RWPE2 (cell line): Measurements from ENCODE around the gene IL17REL.

ENCODE experiments used
- ATAC-seq: fragments of 200-7000 bp; cut with Tn5 transposase; 3 replicates; pipeline ENCODE4 v1.9.1; 2021; ENCODE audit warnings: low read depth
- DNase-seq: peaks from one replicate; pipeline ENCODE4 v3.0.0-alpha.2; 2020; ENCODE audit warnings: low spot score
- H3K27ac ChIP-seq: fragments of 450-650 bp; 2 replicates; pipeline ENCODE4 v1.5.1; 2017; ENCODE audit warnings: mild to moderate bottlenecking; ENCODE audit not compliant: poor library complexity, severe bottlenecking
- H3K27me3 ChIP-seq: fragments of 250-450 bp; sonication (Bioruptor Pico); 2 replicates; pipeline ENCODE4 v1.5.1; 2021; ENCODE audit warnings: mild to moderate bottlenecking, moderate library complexity; ENCODE audit not compliant: insufficient read depth, poor library complexity, severe bottlenecking
- H3K36me3 ChIP-seq: fragments of 250-450 bp; sonication (Bioruptor Pico); 2 replicates; pipeline ENCODE4 v1.5.1; 2020; ENCODE audit warnings: low read depth, mild to moderate bottlenecking, moderate library complexity
- H3K4me1 ChIP-seq: fragments of 250-450 bp; sonication (Bioruptor Pico); 2 replicates; pipeline ENCODE4 v1.5.1; 2021; ENCODE audit warnings: mild to moderate bottlenecking, moderate library complexity; ENCODE audit not compliant: insufficient read depth, poor library complexity, severe bottlenecking
- H3K4me3 ChIP-seq: fragments of 250-450 bp; sonication (Bioruptor Pico); 2 replicates; pipeline ENCODE4 v1.5.1; 2021; ENCODE audit warnings: mild to moderate bottlenecking, moderate library complexity; ENCODE audit not compliant: severe bottlenecking
- H3K9me3 ChIP-seq: fragments of 250-450 bp; sonication (Bioruptor Pico); 2 replicates; pipeline ENCODE4 v1.5.1; 2021; ENCODE audit warnings: mild to moderate bottlenecking, moderate library complexity; ENCODE audit not compliant: severe bottlenecking
- TF ChIP-seq, protein P1 (sequence below): fragments of 450-650 bp; IDR thresholded peaks from one replicate; pipeline ENCODE4 v1.5.1; 2017; ENCODE audit warnings: mild to moderate bottlenecking, moderate library complexity; ENCODE audit not compliant: poor library complexity, severe bottlenecking

The IL17REL gene

DNA sequence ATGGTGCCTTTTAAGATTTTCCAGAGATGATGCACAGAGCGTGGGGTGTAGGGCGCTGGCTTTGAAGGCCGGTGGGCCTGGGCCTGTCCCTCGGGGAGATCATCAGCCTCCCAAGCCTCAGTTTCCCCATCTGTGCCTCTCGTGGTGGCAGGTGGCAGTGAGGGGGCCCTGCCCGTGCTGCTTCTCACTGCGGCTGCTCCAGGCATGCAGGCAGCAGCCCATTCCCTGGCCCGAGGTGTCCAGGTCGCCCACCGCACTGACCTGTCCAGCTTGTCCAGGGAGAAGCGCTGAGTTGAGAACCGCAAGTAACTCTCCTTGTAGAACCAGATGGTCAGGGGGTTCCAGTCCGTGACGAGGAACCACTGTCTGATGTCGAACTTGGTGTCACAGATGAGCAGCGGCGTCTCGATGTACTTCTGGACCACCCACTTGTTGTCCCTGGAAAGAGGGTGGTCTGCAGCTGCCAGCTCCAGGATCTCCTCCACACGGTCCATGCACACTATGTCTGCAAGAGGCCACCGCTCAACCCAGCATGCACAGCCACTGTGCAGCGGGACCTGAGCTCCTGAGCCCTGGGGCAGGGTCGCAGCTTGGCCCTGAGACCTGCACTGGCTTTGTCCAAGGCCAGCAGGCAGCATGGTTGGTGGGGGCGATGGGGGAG, 20.5 kb upstream of the IL17REL start:
- ATAC-seq: no peak
- peaks cover 5% of the 10 kb centered on the region for H3K27me3 ChIP-seq

DNA sequence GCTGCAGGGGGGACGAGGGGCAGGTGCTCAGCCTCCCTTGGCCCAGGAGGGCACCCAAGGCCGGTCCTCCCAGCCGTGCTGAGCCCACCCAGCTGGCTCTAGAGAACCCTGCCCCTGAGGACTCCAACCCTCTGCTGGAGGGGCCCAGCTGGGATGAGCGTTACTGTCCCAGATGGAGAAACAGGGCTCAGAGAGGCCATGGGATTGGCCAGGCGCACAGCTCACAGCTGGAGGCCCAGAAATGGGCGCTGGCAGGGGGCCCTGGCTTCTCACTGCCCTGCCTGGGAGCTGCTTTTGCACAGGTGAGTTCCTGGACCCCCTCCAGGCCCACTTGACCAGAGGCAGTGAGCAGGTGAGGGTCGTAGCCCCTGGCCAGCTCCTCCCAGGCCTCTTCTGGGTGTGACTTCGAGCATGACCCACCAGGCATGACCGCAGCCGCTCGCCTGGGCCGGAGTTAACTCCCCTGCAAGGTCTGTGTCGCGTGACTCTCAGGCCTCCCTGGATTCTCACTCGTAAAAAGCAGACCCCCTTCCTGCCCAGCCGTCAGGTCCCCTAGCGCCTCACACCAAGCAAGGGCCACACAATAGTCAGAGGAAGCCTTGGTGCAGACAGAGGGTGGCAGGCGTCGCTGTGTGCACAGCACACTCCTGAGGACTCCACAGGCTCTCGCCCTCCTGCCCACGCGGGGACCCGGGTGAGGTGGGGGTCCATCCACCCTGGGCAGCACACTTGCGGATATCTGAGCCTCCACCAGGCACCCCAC, 19.7 kb upstream of the IL17REL start:
- H3K4me1 ChIP-seq: no peaks in the 10 kb centered on the region
- H3K27me3 ChIP-seq: peaks cover 5% of the 10 kb centered on the region
- H3K9me3 ChIP-seq: no peaks in the 10 kb centered on the region
- ATAC-seq: no peak
- no peaks in the 10 kb centered on the region for H3K36me3 ChIP-seq
- H3K4me3 ChIP-seq: no peak overlapping the region
- TF ChIP-seq, protein P1, sequence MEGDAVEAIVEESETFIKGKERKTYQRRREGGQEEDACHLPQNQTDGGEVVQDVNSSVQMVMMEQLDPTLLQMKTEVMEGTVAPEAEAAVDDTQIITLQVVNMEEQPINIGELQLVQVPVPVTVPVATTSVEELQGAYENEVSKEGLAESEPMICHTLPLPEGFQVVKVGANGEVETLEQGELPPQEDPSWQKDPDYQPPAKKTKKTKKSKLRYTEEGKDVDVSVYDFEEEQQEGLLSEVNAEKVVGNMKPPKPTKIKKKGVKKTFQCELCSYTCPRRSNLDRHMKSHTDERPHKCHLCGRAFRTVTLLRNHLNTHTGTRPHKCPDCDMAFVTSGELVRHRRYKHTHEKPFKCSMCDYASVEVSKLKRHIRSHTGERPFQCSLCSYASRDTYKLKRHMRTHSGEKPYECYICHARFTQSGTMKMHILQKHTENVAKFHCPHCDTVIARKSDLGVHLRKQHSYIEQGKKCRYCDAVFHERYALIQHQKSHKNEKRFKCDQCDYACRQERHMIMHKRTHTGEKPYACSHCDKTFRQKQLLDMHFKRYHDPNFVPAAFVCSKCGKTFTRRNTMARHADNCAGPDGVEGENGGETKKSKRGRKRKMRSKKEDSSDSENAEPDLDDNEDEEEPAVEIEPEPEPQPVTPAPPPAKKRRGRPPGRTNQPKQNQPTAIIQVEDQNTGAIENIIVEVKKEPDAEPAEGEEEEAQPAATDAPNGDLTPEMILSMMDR: no peak
- no peak overlapping the region for H3K27ac ChIP-seq
- no peak for DNase-seq

More for the DNA sequence above, 20.5 kb upstream of the IL17REL start:
- H3K27ac ChIP-seq: no peak overlapping the region
- H3K4me1 ChIP-seq: no peaks in the 10 kb centered on the region
- no peak overlapping the region for H3K4me3 ChIP-seq
- DNase-seq: no peak
- TF ChIP-seq, protein P1: no peak
- no peaks in the 10 kb centered on the region for H3K9me3 ChIP-seq
- no peaks in the 10 kb centered on the region for H3K36me3 ChIP-seq

DNA sequence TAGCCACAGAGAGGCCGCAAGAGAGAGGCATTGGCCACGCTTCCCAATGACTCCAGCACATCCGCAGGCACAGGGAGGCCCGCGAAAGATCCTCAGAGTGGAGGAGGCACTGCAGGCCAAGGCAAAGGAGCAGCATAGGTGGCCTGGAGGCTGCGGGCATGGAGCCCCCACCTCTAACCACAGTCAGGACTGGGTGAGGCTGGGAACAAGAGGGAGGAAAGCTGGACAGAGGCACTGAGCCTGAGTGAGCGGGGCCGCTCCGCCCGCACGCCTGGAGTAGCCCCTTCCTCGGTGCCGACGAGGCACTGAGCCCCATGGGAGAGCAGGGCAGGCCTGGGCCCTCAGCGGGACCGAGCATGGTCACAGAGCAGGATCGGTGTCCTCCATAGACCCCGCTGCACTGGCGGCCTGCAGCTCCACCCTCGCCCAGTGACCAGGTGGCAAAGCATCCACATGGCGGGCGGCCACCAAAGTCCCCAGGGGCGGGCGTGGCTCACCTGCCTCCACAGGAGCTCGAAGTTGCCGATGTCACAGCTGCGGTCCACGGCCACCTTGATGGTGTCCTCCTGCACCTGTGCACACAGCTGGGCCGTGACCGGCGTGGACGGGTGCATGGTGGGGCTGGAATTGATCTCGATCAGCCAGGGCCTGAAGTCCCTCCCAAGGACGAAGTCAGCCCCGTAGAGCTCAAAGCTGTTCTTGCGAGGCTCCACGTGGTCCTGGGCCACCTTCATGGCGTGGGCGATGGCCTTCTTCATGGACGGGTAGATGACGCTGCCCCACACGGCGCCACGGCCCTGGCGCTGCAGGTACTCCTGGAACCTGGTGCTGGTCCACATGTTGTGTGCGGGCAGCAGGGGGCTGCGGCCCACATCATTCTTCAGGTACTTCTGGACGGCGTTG, 18.9 kb upstream of the IL17REL start:
- H3K4me3 ChIP-seq: no peak overlapping the region
- ATAC-seq (no peak), DNase-seq (no peak)
- no peak overlapping the region for H3K27ac ChIP-seq
- no peaks in the 10 kb centered on the region for H3K36me3 ChIP-seq
- H3K9me3 ChIP-seq: no peaks in the 10 kb centered on the region
- no peaks in the 10 kb centered on the region for H3K4me1 ChIP-seq
- H3K27me3 ChIP-seq: peaks cover 5% of the 10 kb centered on the region
- TF ChIP-seq, protein P1: no peak

DNA sequence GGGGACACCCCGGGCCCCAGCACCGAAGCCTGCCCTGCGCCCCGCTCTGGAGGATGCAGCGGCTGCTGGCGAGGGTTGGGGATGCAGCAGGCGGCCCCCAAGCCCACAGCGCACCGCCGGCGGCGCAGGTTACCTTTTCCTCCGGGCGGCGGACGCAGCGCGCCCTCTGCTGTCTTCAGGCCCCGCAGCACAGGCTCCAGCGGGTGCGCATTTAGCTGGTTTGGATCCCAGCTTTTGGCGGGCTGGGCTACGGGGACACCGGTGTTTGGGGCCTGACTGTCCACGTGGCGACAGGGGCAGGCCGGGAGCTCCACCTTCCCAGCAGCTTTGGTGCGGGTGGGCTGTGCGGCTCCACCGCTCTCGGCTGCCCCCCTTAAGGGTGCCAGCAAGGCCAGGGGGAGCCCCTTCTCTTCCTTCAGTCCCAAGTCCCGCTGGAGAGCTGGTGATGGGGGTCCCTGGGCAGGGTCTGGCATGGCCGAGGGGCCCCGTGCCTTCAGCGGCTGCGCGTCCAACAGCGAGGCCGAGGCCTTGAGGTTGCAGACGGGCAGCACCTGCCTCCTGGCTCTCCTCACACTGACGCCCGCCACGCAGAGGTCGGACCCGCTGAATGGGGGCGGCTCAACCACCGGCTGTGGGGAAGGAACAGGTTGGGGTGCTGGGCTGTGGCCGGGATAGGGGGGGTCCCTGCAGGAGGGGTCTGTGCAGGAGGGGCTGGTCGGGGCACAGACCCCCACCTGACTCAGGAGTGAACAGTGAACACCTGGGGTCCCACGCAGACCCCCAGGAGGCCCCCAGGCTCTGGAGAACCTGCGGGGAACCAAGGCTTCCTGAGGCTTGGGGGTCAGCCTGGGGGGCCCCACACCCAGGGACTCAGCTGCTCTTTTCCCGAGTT, 18.0 kb upstream of the IL17REL start:
- Histone ChIP-seq H3K27me3 (peaks cover 5% of the 10 kb centered on the region), H3K4me1 (no peaks in the 10 kb centered on the region), H3K27ac (no peak overlapping the region), H3K9me3 (no peaks in the 10 kb centered on the region), H3K36me3 (no peaks in the 10 kb centered on the region), H3K4me3 (no peak overlapping the region)
- TF ChIP-seq, protein P1: peak; percentile 94
- peak; percentile 87 for ATAC-seq
- DNase-seq: no peak
